PFSK-1 (cell line): ENCODE data around the gene ESYT3. TPM values are rescaled to one million over a fixed set of nuclear protein-coding genes. Genes with fewer than 3 reads are reported as not detected.

Experiments used
- FOXP2 ChIP-seq: optimal IDR thresholded peaks from 2 replicates; pipeline ENCODE3; 2011; ENCODE audit warnings: borderline replicate concordance, control low read depth, inconsistent platforms; ENCODE audit not compliant: insufficient read depth; ENCODE audit errors: extremely low read length, extremely low read depth
- POLR2AphosphoS5 ChIP-seq: IDR thresholded peaks from 2 replicates; pipeline ENCODE4 v1.6.1; 2012; ENCODE audit warnings: low read depth, mild to moderate bottlenecking, control low read depth, low read length, moderate library complexity
- SIN3A ChIP-seq: IDR thresholded peaks from 2 replicates; pipeline ENCODE4 v1.6.1; 2012; ENCODE audit warnings: mild to moderate bottlenecking, low read length, moderate library complexity, borderline replicate concordance; ENCODE audit not compliant: insufficient read depth
- TAF1 ChIP-seq: IDR thresholded peaks from 2 replicates; pipeline ENCODE4 v1.6.1; 2012; ENCODE audit warnings: low read length, control low read depth, borderline replicate concordance; ENCODE audit not compliant: insufficient read depth
- polyA plus RNA-seq: library from polyadenylated mRNA; unstranded; fragments of >200 nt; gene quantifications from one replicate; pipeline ENCODE4 v1.2.1, GENCODE V29; 2012; ENCODE audit warnings: low read depth, missing spikeins; ENCODE audit not compliant: insufficient read length
- TF ChIP-seq, protein P1 (sequence below), 2 experiments: IDR thresholded peaks; 2 replicates each; pipeline versions ENCODE4 v1.6.1 to v1.8.0; 2011 to 2012; ENCODE audit warnings: low read depth in 2 of 2, low read length in 2 of 2, control low read depth in 1 of 2, inconsistent platforms in 1 of 2, mild to moderate bottlenecking in 1 of 2, moderate library complexity in 1 of 2; ENCODE audit not compliant: insufficient read depth in 1 of 2

ESYT3 gene, protein sequence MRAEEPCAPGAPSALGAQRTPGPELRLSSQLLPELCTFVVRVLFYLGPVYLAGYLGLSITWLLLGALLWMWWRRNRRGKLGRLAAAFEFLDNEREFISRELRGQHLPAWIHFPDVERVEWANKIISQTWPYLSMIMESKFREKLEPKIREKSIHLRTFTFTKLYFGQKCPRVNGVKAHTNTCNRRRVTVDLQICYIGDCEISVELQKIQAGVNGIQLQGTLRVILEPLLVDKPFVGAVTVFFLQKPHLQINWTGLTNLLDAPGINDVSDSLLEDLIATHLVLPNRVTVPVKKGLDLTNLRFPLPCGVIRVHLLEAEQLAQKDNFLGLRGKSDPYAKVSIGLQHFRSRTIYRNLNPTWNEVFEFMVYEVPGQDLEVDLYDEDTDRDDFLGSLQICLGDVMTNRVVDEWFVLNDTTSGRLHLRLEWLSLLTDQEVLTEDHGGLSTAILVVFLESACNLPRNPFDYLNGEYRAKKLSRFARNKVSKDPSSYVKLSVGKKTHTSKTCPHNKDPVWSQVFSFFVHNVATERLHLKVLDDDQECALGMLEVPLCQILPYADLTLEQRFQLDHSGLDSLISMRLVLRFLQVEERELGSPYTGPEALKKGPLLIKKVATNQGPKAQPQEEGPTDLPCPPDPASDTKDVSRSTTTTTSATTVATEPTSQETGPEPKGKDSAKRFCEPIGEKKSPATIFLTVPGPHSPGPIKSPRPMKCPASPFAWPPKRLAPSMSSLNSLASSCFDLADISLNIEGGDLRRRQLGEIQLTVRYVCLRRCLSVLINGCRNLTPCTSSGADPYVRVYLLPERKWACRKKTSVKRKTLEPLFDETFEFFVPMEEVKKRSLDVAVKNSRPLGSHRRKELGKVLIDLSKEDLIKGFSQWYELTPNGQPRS
- not detected for polyA plus RNA-seq

DNA sequence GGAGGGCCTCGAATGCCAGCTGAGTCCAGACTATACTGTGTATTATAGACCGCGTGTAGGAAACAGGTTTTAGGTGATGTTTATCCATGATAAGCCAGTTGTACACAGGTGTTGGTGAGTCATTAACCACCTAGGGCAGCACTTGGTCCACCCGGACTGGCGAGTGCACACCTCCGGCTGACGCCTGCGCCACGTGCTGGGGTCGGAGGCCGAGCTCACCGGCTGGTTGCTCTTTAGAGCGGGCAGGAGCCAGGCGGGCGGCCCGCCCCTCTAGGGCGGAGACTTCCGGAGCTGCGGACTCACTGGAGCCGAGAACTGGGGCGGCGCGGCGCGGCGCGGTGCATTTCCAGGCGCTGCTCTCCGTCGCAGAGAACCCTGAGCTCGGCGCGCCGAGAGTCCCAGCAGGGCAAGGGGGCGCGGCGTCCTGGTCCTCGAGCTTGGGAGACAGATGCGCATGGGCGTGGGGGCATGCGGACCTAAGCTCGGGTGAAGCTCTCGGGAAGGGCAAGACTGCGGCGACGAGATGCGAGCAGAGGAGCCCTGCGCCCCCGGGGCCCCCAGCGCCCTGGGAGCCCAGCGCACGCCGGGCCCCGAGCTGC, at the start of gene ESYT3:
Gene ESYT3 (plus strand): TSS at position 341 of the 599 bp plus-strand sequence. CDS start 183 bp downstream, at position 524.
- TF ChIP-seq TAF1 (no peak), POLR2AphosphoS5 (no peak), FOXP2 (no peak), SIN3A (no peak)
- TF ChIP-seq, protein P1, sequence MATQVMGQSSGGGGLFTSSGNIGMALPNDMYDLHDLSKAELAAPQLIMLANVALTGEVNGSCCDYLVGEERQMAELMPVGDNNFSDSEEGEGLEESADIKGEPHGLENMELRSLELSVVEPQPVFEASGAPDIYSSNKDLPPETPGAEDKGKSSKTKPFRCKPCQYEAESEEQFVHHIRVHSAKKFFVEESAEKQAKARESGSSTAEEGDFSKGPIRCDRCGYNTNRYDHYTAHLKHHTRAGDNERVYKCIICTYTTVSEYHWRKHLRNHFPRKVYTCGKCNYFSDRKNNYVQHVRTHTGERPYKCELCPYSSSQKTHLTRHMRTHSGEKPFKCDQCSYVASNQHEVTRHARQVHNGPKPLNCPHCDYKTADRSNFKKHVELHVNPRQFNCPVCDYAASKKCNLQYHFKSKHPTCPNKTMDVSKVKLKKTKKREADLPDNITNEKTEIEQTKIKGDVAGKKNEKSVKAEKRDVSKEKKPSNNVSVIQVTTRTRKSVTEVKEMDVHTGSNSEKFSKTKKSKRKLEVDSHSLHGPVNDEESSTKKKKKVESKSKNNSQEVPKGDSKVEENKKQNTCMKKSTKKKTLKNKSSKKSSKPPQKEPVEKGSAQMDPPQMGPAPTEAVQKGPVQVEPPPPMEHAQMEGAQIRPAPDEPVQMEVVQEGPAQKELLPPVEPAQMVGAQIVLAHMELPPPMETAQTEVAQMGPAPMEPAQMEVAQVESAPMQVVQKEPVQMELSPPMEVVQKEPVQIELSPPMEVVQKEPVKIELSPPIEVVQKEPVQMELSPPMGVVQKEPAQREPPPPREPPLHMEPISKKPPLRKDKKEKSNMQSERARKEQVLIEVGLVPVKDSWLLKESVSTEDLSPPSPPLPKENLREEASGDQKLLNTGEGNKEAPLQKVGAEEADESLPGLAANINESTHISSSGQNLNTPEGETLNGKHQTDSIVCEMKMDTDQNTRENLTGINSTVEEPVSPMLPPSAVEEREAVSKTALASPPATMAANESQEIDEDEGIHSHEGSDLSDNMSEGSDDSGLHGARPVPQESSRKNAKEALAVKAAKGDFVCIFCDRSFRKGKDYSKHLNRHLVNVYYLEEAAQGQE (IDR thresholded peaks at IDR 0.05; ENCODE audit: insufficient read depth in 1 of 2, low read depth in 2 of 2, low read length in 2 of 2) = no peak

DNA sequence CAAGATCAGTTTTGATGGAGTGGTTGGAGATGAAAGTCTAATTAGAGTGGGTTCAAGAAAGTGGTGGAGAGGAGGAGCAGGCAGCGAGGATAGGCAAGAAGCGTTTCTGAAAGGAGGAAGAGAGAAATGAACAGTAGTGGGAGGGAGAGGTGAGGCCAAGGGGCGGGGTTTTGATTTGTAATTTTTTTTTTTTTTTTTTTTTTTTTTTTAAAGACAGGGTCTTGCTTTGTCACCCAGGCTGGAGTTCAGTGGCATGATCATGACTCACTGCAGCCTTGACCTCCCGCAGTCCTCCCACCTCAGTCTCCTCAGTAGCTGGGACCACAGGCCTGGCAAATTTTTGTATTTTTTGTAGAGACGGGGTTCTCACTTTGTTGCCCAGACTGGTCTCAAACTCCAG, 49.4 kb upstream of the ESYT3 start:
- TF ChIP-seq, protein P1 (IDR thresholded peaks at IDR 0.05; ENCODE audit: insufficient read depth in 1 of 2, low read depth in 2 of 2, low read length in 2 of 2) = no peak
- no peak for TF ChIP-seq FOXP2
- no peak for TF ChIP-seq TAF1
- TF ChIP-seq POLR2AphosphoS5 = no peak
- no peak for TF ChIP-seq SIN3A

DNA sequence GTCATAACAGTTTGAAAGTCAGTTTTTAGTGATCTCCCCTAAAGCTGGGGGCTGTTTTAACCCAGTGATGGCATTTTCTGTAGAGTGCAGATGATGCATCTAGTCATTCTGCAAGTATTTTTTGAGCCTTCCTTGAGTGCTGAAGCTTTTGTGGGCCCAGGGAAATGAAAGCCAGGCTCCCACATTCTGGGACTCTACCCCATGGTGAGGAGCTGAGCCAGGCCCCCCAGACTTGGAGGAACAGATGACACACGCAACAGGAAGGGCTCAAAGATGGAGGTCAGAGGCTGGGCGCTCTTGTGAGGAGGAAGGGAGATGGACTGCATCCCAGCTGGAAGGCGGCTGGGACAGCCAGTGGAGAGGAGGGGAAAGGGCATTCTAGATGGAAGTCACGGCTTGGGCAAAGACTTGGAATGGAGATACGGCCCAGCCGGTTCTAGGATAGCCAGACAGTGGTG, 45.2 kb upstream of the ESYT3 start:
- no peak for TF ChIP-seq TAF1
- no peak for TF ChIP-seq FOXP2
- TF ChIP-seq, protein P1 (IDR thresholded peaks at IDR 0.05; ENCODE audit: insufficient read depth in 1 of 2, low read depth in 2 of 2, low read length in 2 of 2) = no peak
- no peak for TF ChIP-seq POLR2AphosphoS5
- TF ChIP-seq SIN3A = no peak

DNA sequence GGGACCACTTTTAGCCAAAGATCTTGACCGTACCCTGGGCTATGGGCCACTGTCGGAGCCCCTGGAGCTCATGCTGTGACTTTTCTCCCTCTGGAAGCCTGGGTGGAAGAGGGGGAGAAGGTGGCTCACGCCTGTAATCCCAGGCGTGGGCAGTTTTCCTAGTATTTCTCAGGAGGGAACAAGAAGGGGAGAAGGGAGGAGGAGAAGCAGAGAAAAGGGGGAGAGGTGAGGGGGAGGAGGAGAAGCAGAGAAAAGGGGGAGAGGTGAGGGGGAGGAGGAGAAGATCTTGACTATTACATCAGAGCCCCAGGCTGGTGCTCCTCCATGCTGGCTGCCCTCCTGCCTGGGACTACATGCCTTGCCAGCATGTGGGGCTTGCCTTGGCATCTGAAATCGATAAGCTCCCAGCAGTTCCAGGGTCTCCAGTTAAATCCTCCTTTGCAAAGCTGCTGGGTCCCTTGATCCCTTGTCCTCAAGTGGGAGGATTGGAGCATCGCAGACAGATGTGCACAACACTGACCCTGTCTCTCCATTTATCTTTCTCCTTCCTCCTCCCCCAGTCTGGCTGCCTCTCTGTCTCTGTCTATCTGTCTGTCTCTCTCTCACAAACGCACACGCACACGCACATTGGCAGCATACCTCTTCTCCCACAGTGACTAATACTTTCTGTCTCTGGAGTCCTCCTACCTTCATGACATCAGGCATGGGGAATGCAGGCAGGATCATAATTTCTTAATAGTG, 44.4 kb upstream of the ESYT3 start:
- TF ChIP-seq, protein P1 (IDR thresholded peaks at IDR 0.05; ENCODE audit: insufficient read depth in 1 of 2, low read depth in 2 of 2, low read length in 2 of 2) = no peak
- TF ChIP-seq FOXP2 = no peak
- TF ChIP-seq SIN3A = no peak
- no peak for TF ChIP-seq POLR2AphosphoS5
- TF ChIP-seq TAF1 = no peak
